HG02798 (cell line): ENCODE data around the gene MGAT5B.

ENCODE experiments used
- ATAC-seq: cut with Tn5 transposase; IDR thresholded peaks from one replicate; pipeline ENCODE4 v1.9.1; 2021; ENCODE audit warnings: mild to moderate bottlenecking; ENCODE audit not compliant: unreplicated experiment, poor library complexity

Gene MGAT5B

DNA sequence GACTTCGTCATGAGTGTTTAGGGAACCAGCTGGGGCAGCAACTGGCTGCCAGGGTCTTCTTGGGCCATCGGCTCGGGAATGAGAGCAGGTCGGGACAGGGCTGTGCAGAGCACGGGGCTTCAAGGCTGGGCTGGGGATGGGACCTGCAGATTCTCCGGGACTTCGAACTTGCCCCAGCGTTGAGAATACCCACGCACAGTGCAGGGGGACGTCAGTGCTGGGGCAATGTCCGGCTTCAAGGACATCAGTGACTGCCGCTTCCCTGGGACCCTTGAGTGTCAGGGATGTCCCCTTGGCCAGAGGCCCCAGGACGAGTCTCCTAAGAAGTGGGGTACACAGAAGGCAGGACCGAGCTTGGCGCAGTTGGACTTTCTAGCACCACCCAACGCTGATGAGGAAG, 76.3 kb downstream of the MGAT5B start:
- ATAC-seq, result no peak

- ATAC-seq, result no peak
Observed at GRCh38 chr17:76946111-76946771, 78.0 kb downstream of the MGAT5B start.

DNA sequence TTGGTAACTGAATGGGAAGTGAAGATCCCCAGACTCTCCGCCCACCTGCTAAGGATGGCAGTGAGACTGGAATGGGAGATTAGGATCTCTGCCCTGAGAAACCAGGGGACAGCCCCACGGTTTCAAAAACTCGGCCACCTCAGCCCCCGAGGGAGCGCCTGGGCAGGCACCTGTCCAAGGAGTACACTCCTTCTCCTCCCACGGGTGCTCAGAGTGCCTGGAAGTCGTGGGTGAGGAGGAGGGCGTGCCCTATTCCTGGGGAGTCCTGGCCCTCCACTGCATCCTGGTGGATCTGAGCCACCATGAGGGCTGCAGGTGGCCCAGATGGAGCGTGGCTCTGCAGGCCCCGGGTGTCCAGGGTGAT, 78.5 kb downstream of the MGAT5B start:
- ATAC-seq, result no peak

GRCh38 chr17:76947309-76947708, 79.1 kb downstream of the MGAT5B start:
- ATAC-seq, result no peak

DNA sequence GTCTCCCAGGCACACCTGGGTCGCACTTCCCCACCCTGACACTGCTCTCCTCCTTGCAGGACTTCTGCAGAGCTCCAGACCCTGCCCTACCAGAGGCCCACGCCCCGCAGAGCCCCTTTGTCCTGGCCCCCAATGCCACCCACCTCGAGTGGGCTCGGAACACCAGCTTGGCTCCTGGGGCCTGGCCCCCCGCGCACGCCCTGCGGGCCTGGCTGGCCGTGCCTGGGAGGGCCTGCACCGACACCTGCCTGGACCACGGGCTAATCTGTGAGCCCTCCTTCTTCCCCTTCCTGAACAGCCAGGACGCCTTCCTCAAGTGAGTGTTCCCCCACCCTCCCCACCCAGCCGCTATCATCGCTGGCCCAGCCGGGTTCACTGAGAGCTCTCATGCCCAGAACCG, 79.6 kb downstream of the MGAT5B start:
- no peak for ATAC-seq

DNA sequence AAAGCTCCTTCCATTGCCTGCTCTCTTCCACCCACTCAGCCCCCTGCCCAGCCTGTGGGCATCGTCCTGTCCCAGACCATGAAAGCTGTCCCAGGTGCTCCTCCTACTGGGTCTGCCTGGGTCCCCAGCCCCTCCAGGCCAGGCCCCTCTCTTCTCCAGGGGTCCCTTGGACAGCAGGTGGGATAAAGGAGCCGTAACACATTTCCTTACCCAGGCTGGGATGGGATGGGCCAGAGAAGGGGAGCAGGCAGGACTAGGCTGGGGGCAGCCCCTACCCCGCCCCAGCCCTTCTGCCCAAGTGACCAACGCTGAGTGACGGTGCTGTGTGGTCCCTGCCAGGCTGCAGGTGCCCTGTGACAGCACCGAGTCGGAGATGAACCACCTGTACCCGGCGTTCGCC, 80.1 kb downstream of the MGAT5B start:
- no peak for ATAC-seq

DNA sequence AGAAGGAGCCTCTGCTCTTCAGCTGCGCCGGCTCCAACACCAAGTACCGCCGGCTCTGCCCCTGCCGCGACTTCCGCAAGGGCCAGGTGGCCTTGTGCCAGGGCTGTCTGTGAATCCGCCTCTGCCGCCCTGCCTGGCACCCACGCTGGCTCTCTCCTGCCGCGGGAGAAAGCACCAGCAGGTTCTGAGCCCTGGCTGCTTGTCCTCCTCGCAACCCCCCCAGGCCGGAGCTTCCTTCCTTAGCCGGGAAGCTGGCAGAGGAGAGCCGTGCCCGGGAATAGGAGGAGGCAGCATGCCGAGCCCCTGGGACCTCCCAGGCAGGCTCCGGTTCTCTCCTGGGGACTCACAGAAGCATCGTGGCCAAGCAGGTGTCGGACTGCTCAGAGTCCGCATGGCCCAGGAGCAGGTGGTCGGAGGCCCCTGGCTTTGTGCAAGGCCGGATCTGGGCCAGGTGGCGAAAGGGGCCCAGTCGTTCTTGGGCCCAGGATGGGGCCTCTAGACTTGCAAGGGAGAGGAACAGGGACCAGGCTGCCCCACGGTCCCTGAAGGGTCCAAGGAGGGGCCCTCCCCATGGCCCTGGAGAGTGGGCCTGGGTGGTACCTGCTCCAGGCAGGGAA, 80.6 kb downstream of the MGAT5B start:
- ATAC-seq, result no peak

- ATAC-seq, result no peak
Observed at GRCh38 chr17:76949913-76950695, 81.9 kb downstream of the MGAT5B start.

DNA sequence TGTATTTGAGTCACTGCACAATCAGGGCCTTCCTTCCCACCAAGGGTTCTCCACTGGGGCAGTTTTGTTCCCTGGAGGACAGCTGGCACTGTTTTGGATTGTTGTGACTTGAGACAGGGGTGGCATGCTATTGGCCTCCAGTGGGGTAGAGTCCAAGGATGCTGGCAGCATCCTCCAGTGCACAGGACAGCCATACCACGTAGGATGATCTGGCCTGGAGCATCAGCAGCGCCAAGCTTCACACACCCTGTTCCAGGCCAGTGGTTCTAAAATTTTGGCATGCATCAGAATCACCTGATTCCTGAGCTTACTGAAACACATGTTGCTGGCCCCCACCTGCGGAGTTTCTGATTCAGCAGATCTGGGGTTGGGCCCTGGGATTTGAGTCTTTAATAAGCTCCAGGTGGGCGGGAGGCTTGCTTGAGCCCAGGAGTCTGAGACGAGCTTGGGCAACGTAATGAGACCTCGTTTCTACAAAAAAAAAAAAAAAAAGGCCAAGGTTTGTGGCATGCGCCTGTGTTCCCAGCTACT, 83.2 kb downstream of the MGAT5B start:
- ATAC-seq, result no peak

DNA sequence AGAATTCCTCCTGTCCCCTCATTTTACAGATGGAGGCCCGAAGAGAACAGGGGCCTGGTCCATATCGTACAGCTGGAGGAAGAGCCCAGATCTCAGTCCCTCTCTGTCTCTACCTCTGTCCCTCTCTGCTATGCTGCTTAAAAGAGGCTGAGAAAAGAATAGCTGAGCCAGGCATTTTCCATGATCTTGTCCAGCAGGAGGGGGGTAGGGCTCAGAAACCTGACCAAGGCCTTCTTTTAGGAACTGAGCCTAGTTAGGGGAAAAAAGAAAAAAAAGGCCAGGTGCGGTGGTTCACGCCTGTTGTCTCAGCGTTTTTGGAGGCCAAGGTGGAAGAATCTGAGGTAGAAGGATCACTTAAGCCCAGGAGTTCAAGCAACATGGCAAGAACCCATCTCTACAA, 84.2 kb downstream of the MGAT5B start:
- no peak for ATAC-seq

GRCh38 chr17:76953066-76953465, 84.9 kb downstream of the MGAT5B start:
- ATAC-seq, result no peak

DNA sequence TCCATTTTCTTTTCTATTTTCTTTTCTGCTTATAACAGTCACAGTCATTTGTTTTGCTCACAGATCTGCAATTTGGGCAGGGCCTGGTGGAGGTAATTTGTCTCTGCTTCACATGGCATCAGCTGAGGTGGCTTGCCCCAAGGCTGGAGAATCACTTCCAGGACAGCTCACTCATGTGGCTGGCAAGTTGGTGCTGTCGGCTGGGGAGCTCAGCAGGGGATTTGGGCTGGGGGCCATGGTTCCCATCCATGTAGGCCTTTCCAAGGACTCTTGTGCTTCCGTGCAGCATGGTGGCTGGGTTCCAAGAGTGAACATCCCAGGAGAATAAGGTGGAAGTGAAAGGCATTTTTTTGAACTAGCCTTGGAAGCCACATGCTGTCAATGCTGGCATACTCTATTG, 85.7 kb downstream of the MGAT5B start:
- ATAC-seq, result no peak

DNA sequence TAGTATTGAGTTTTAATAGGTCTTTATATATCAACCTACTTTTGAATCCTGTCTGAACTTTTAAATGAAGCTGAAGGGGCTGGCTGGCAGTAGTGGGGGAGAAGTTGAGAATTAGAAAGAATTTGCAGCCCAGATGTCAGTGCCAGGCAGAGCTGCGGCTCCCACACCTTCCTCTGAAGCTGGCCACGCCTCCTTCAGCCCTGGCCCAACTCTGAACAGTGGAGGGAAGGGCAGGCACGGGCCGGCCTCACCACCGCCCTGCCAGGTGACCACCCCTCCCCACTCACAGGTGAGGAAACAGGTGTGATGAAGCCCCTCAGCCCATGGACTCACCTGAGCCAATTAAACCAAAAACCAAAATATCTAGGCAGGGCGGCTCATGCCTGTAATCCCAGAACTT, 87.0 kb downstream of the MGAT5B start:
- ATAC-seq, result no peak

DNA sequence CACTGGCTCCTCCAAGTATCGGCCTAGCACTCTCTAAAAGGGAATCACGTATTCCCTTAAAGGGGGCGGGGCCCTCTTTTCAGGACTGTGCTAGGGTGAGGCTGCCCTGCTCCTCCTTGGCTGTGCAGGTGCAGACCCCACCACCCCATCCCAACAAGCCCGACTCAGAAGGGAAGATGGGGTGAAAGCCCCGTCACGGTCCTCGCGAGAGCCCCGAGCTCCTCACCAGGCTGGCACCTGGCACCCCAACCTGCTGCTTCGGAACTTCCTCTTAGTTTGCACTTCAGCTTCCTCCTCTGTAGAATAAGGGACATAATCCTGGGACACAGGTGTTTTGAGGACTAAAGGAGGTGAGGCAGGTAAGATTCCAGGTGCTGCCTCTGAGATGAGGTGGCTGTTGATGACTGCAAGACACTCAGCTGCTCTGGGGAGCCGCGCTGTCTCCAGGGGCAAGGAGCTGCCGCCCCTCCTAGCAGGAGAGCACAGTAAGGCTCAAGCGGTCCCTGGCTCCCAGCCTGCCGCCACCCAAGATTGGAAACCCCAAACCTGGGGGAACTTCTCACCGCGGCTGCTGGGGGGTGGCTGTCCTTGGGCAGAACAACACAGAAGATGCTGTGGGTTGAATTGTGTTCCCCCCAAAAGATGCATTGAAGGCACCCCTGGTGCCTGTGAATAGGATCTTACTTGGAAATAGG, 88.8 kb downstream of the MGAT5B start:
- ATAC-seq, result no peak

DNA sequence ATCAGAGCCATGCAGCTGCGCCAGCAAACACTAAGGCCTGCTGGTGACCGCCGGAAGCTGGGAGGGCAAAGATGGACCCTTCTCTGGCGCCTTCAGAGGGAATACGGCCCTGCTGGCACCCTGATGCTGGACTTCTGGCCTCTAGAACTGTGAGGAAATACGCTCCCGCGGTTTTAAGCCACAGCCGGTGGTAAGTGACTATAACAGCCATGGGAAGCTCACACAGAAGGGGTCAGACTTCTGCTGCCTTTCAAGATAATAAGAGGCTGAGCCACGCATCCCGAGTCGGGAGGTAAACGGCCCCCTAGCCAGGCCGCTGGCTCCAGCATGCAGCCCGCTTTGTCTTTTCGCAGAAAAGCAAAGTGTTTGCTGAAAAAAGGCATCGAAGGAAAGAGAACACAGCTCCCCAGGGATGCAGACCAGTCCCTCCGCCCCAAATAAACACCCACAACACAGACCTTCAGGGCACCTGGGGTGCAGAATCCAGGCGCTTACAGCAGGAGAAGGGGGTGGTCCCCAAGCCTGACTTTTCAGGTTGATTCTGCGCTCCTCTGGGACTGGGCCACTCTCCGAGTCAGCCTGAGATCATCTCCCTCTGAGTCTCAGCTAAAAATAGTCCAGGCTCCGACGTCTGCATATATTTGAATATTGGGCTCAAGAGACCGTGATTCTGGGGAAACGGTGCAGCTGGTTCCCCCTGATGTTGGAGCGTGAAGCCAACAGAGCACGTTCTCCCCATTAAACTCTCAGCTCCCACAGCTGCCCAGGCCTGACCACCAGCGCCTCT, 89.7 kb downstream of the MGAT5B start:
- no peak for ATAC-seq

DNA sequence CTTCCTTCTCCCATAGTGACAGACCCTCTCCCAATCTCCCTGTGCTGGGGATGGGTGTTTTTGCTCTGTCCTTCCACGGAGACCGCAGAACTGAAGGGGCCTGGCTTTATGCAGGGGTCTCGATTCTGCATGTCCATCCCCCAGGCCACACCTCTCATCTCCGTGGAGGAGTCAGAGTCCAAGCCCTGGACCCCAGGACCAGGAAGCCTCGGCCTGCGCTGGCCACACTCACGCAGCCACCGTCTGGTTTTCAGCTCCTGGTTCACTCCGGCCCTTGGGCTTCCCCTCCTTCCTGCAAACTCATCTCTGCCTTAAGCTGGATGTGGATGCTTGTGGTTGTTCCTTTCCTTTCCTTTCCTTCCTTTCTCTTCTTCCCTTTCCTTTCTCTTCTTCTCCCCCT, 90.8 kb downstream of the MGAT5B start:
- no peak for ATAC-seq

- ATAC-seq, result no peak
Observed at GRCh38 chr17:76961869-76962268, 93.7 kb downstream of the MGAT5B start.

DNA sequence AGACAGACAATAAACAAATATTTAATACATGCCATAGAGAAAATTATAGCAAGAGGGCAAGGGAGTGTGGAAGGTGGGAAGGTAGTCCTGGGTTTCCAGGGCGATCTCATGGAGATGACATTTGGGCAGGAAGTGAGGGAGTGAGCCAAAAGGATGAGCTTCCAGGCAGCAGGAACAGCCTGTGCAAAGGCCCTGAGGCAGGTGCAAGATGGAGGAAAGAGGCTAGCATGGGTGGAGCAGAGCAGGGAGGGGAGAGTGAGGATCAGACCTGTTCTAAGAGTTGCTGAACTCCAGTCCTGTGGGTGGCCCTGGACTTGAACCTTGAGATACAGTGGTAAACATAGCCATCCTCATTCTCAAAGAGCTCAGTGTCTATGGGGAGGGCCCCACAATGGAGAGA, 94.7 kb downstream of the MGAT5B start:
- ATAC-seq, result no peak

GRCh38 chr17:76966016-76966415, 97.8 kb downstream of the MGAT5B start:
- no peak for ATAC-seq
